ENCODE data around the gene DNAJC1.

DNA sequence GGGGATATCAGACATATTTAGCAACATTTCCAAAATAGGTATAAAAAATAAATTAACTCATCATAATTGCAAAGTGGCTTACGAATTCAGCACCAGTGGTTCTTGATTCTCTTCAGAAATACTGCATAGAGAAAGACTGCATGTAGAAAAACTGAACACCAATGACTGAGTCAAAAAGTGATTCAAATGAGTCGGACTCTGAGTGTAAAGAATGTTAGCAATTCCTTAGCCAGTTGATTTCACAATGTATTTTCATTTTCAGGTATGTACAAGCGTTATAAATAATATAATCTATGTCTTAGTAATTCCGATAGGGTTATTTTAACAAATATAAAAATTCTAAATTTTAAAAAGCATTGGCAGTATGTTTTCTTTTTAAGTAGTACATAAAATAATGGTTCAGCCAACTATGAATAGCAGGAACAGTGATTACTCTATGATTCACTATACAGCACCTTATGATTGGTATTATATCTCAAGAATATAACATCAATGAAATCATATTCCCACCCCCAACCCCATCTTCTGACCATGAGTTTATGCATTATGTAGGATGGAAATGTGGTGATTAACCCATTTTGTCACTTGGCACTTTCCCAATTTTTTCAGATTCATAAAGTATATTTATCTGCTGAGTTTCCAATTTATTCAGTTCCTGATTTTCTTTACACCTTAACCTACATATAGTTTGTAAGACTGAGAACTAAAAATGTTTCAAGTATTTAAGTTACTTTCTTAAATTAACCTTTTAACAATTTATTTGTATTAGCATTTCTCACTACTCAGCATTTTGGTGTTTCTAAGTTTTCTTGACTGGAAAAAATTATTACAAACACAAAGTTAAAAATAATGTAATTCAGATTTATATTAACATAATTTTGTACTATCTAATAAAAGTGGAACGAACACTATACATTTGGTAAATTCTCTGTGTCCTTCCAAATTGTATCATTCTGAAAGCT, 33.9 kb downstream of the DNAJC1 start:
- no peak for TF ChIP-seq POLR2A (IDR thresholded peaks at IDR 0.05)
- TF ChIP-seq, protein P1, sequence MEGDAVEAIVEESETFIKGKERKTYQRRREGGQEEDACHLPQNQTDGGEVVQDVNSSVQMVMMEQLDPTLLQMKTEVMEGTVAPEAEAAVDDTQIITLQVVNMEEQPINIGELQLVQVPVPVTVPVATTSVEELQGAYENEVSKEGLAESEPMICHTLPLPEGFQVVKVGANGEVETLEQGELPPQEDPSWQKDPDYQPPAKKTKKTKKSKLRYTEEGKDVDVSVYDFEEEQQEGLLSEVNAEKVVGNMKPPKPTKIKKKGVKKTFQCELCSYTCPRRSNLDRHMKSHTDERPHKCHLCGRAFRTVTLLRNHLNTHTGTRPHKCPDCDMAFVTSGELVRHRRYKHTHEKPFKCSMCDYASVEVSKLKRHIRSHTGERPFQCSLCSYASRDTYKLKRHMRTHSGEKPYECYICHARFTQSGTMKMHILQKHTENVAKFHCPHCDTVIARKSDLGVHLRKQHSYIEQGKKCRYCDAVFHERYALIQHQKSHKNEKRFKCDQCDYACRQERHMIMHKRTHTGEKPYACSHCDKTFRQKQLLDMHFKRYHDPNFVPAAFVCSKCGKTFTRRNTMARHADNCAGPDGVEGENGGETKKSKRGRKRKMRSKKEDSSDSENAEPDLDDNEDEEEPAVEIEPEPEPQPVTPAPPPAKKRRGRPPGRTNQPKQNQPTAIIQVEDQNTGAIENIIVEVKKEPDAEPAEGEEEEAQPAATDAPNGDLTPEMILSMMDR (IDR thresholded peaks at IDR 0.05) = no peak
